ENCODE data around the gene METTL27.

- TF ChIP-seq CTCF (IDR thresholded peaks at IDR 0.05) (no peak), POLR2A (IDR thresholded peaks at IDR 0.05) (no peak)
Observed at GRCh38 chr7:73817121-73817520, 25.2 kb downstream of the METTL27 start.

Measured in thyroid gland (tissue), 4 donors.